ENCODE measurements around the gene CUBN.
A peak's percentile ranks its signal among the peaks of the same experiment; 100 is the strongest.
"Not testable (repeated sequence)": the region's sequence is repeated elsewhere in the genome, so short reads cannot be mapped to it uniquely, and the experiment has no call there.

CUBN gene

GRCh38 chr10:17138460-17139042 lies 8.9 kb upstream of the CUBN start:
- DNase-seq = no peak

DNA sequence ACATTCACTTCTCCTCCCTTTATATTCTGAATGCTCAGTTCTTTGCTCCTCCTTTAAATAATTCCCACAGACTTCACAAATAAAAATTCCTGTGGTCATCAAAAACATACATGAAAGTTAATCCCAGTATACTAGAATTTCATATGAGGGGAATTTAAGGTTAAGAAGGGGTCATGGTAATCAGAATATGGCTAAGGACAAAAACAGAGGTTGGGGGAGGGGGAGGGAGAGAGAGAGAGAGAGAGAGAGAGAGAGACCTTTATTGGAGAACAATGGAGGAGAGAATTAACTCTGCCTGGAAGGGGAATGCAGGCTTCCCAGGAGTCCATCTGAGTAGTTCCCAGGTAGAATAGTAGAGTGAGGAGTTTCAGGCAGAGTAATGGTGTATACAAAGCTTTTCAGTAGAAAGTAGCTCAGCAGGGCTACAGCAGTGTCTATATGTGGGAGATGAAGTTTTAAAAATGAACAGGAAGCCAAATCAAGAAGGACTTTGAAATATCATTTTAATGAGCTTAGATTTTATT lies 5.2 kb upstream of the CUBN start:
- no peak for DNase-seq

DNA sequence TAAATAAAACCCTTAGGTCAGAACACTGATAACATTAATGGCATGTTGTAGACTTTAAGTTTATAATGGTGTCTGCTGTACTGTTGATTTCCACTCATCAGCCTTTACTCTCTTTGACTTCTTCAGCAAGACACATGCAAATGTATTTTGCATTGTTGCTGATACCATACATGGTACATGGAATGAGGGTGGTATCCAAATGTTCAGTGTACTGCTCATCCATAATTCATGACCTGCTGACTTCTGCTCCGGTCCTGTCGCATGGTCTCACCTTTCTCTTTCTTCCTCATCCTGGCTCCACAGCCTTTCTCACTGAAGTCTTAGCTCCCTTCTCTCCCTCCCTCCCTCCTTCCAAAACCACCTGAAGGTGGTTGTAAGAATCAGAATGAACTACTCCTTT lies 4.7 kb upstream of the CUBN start:
- no peak for DNase-seq

DNA sequence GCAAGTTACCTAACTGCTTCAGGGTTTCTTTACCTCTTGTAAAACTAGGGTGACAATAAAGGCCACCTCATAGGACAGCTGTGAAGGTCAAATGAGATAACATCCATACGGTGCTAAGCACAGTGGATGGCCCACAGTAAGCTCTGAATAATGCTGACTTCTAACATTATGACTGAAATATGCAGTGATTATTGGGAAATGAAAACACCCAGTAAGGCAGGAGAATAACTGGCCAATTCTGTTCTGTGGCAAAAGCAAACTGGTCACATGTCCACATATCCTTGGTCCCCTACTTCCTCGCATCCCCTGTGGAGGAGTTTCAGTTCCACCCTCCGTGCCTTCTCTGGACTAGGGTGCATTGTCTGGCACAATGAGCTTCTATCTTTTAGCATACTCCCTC lies 1.4 kb downstream of the CUBN start:
- DNase-seq = no peak

DNA sequence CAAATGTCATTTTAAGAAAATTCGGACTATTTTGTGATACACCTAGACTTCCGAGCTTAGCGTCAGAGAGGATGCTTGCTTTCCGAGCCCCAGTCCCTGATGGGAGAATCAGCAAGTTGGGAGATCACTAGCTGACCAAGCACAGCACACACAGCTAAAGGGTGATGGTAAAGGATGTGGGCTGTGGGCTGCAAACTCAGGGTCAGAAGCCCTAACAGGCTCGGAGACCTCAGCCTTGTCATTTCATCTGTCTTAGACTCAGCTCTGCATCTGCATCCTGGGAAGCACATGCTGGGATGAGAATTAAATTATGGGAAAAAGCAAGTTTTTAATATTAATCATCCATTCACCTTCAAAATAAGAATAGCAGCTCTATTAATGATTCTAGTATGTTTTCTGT lies 3.3 kb downstream of the CUBN start:
- DNase-seq = no peak

DNA sequence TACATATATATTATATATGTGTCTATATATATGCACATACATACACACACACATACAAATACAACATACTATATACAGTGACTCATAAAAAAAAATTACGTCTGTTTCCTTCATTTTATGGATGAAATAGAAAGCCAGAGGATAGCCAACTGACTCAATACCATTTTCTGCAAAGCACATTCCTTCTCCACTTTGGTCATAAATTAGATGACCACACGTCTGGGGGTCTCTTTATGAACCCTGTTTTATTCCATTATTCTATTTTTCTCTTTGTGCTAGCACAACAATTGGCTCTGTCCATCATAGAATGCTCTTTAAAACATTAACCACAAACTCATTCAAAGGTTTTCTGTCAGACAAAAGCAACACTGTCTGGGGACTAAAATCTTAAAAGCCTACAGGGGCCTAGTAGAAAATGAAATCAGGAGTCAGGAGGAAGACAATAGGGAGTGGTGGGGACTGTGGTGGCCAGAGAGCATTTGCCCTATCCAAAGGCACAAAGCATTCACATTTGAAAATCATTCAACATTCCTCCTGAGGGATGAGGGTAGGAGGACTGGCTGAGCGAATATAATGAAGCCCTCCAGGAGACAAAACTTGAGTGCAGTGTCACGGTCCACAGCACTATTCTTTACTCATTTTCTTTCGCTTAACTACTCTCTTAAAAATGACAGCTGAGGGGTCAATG lies 4.3 kb downstream of the CUBN start:
- DNase-seq = no peak

DNA sequence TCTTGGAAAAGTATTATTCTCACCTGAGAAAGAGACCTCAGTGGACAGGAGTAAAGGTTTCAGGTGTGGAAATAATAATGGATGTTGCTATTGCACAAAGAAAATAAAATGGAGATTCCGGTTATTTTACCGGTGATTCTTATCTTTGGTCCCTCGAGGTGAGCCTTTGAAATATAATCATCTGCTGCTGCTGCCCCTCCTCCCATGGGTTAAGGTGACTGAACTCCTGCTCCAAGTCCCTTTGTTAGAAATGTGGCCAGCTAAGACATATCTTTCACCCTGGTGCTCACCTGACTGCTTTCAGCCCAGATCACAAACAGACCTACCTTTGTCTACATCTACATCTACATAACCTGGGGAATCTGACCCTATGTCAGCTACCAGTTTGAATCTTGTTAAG lies 5.7 kb downstream of the CUBN start:
- DNase-seq = no peak

GRCh38 chr10:17122726-17123661 lies 6.6 kb downstream of the CUBN start:
- DNase-seq = no peak

GRCh38 chr10:17122052-17122451 lies 7.6 kb downstream of the CUBN start:
- DNase-seq = no peak

DNA sequence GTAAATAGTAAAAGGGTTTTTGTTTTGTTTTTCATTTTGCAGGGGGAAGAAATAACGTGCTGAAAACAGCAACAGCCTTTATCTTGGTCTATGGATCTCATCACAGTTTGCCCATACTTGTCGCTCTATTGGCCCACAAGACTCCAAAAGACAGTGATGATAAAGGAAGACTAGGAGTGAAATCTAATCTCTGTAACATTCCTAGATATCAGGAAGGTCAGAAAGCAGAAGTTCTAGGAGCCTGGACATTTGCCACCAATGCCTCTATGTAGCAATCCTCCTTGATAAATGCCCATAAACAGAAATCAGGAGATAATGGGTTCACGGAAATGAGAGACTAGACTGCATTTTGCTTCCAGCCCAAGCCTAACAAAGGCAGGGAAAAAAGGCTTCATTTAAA lies 8.9 kb downstream of the CUBN start:
- no peak for DNase-seq

GRCh38 chr10:17119845-17120244 lies 9.8 kb downstream of the CUBN start:
- no peak for DNase-seq

DNA sequence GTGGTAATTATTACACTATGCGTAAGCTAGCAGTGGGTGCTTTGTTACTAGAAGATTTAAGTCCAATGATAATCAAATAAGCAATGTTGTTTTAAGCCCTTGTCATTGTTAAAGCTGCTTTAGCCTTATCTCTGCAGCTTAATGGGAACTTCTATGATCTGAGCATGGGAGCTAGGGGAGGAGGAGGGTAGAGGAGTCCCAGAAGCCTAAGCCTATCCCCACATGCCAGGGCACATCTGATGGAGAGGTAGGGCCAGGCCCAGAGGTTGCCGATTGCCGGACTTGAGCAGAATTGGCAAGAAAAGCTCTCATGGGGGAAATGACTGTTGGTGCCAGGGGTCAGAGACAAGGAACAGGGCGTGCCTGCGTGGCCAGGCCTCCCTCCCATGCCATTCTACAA lies 13.4 kb downstream of the CUBN start:
- no peak for DNase-seq

GRCh38 chr10:17115683-17116082 lies 13.9 kb downstream of the CUBN start:
- no peak for DNase-seq

GRCh38 chr10:17114878-17115444 lies 14.7 kb downstream of the CUBN start:
- DNase-seq = not testable (repeated sequence)

- peak; percentile 8 for DNase-seq
Observed at GRCh38 chr10:17113889-17114540, 15.6 kb downstream of the CUBN start.

DNA sequence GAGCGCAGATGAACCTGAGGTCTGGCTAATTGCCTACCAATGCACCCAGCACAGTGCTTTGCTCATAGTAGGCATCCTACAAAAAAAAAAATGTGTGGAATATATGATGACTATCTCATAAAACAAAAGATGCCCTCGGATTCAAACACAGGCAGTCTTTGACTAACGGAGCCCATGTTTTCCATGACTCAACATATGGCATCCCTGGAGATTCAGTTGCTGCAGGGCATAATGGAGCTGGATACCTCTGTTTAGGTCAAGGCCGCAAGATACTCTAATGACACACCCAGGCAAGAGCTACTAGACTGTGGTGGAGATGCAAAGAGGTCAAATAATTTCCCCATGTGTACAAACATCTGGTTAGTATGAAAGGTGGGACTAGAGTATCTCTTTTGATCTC lies 16.3 kb downstream of the CUBN start:
- DNase-seq = no peak

GRCh38 chr10:17112566-17112965 lies 17.0 kb downstream of the CUBN start:
- DNase-seq = no peak

- peak; percentile 18 for DNase-seq
Observed at GRCh38 chr10:17109475-17110207, 20.0 kb downstream of the CUBN start.

GRCh38 chr10:17109046-17109445 lies 20.6 kb downstream of the CUBN start:
- DNase-seq = no peak

DNA sequence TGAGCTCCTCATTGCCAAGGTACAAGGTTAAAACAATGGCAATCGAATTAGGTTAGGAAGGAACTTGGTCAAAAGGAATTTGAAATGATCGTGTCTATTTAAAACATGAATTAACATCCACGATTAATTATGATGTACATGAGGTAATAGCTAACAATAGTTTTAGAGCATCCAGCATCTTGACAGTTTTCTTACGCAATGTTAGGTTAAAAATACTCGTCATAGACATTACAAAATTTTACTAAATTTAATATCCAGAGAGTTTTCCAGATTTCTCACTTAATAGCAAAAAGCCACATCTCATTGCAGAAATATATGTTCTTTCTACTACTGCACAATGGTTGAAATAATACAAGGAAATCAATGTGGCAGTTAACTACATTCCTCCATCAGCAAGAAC lies 22.6 kb downstream of the CUBN start:
- DNase-seq = no peak

DNA sequence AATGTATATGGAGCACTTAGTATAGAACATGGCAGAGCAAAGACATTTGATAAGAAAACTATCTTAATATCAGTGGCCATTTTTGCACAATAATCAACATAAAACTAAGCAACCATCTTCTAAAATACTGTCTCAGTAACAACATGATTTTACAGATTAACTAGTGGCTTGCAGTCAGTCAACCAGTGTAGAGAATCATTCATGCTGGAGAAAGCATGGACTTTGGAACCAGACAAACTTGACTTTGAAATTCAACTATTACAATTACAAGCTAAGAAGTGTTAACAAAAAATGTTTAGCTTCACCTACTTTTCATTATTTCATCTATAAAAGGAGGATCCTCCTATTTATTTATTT lies 27.7 kb downstream of the CUBN start:
- no peak for DNase-seq

- no peak for DNase-seq
Observed at GRCh38 chr10:17101257-17101909, 28.2 kb downstream of the CUBN start.

Data from CD4-positive, alpha-beta T cell treated with Interleukin-17A for 4 hours (primary cell).